Thyroid gland (tissue), 4 donors: ENCODE results near the gene HYCC1.

Source experiments
- CTCF ChIP-seq, 6 experiments: fragments of 200-600 bp in 3 of 6; fragments of 450-650 bp in 3 of 6; sonication (generic) in 3 of 6; IDR thresholded peaks; one replicate each; pipeline ENCODE4 v1.5.1; 2016 to 2019; ENCODE audit warnings: antibody characterized with exemption in 6 of 6, mild to moderate bottlenecking in 2 of 6, inconsistent platforms in 1 of 6, moderate library complexity in 1 of 6
- POLR2A ChIP-seq, 2 donors: fragments of 450-650 bp; IDR thresholded peaks; one replicate each; pipeline ENCODE4 v1.6.1; 2017; ENCODE audit warnings: antibody characterized with exemption in 2 of 2, mild to moderate bottlenecking in 2 of 2, moderate library complexity in 1 of 2

DNA sequence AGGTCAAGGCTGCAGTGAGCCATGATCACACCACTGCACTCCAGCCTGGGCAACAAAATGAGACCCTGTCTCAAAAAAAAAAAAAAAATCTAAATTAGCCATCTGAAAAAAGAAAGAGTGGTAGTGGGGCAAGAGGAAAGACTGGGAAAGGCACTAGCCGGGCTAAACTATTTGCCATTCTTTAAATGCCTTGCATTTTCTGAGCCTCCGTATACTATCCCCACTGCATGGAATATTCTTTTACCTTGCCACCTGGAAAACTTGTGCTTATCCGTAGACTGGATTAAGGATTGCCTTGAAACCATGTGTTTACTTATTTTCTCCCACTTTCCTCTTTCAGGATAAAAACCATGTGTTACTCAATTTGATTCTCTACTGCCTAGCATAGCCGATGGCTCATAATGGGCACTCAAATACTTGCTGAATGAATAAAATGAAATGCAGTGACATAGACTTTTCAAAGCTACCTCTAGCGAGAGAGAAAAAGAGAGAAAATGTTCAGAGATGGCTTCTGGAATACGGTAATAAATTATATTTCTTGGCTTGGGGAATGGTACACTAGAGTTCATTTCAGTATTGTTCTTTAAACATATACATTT lies 30.6 kb downstream of the HYCC1 start:
- TF ChIP-seq CTCF (IDR thresholded peaks at IDR 0.05), result no peak
- TF ChIP-seq POLR2A (IDR thresholded peaks at IDR 0.05), result no peak
